ENCODE data around the gene HACD4. TPM values are rescaled to one million over a fixed set of nuclear protein-coding genes. Genes with fewer than 3 reads are reported as not detected.

HACD4 gene
- total RNA-seq, 1 donor, result 8.3 TPM

GRCh38 chr9:21015129-21015815 is 16.2 kb downstream of the HACD4 start:
- Histone ChIP-seq H3K36me3 (ENCODE audit: insufficient read depth, low read length) (no peaks in the 10 kb centered on the region), H3K9me3 (ENCODE audit: low read depth, low read length) (no peaks in the 10 kb centered on the region), H2AFZ (ENCODE audit: low read length) (no peak overlapping the region), H3K27ac (ENCODE audit: low read depth, low read length) (no peak overlapping the region), H3K4me1 (ENCODE audit: insufficient read depth, low read length) (peaks cover 9% of the 10 kb centered on the region), H3K27me3 (ENCODE audit: insufficient read depth, low read length) (no peaks in the 10 kb centered on the region), H4K20me1 (ENCODE audit: insufficient read depth, low read length) (no peaks in the 10 kb centered on the region), H3K4me3 (ENCODE audit: insufficient read depth, low read length) (no peak overlapping the region), H3K4me2 (ENCODE audit: insufficient read depth, low read length) (no peak overlapping the region), H3K79me2 (ENCODE audit: insufficient read depth, low read length) (no peaks in the 10 kb centered on the region)
- no peak for TF ChIP-seq CTCF (IDR thresholded peaks at IDR 0.05; ENCODE audit: extremely low read depth, low read depth, low read length)
- DNase-seq (ENCODE audit: insufficient read length, low spot score, missing footprints), result no peak

- no peak for TF ChIP-seq CTCF (IDR thresholded peaks at IDR 0.05; ENCODE audit: extremely low read depth, low read depth, low read length)
Measured at GRCh38 chr9:21002040-21002439, 29.4 kb downstream of the HACD4 start.

GRCh38 chr9:21001581-21001980 is 29.9 kb downstream of the HACD4 start:
- no peaks in the 10 kb centered on the region for H3K9me3 ChIP-seq (ENCODE audit: low read depth, low read length)
- H3K4me1 ChIP-seq (ENCODE audit: insufficient read depth, low read length), result no peaks in the 10 kb centered on the region
- H3K27ac ChIP-seq (ENCODE audit: low read depth, low read length), result no peak overlapping the region

More at GRCh38 chr9:21002040-21002439, 29.4 kb downstream of the HACD4 start:
- H3K4me3 ChIP-seq (ENCODE audit: insufficient read depth, low read length), result no peak overlapping the region
- H4K20me1 ChIP-seq (ENCODE audit: insufficient read depth, low read length), result no peaks in the 10 kb centered on the region
- H3K79me2 ChIP-seq (ENCODE audit: insufficient read depth, low read length), result no peaks in the 10 kb centered on the region
- H3K4me1 ChIP-seq (ENCODE audit: insufficient read depth, low read length), result no peaks in the 10 kb centered on the region
- H3K36me3 ChIP-seq (ENCODE audit: insufficient read depth, low read length), result peaks cover 9% of the 10 kb centered on the region
- H3K27me3 ChIP-seq (ENCODE audit: insufficient read depth, low read length), result no peaks in the 10 kb centered on the region
- H2AFZ ChIP-seq (ENCODE audit: low read length), result no peak overlapping the region
- no peak overlapping the region for H3K27ac ChIP-seq (ENCODE audit: low read depth, low read length)
- DNase-seq (ENCODE audit: insufficient read length, low spot score, missing footprints), result no peak
- H3K9me3 ChIP-seq (ENCODE audit: low read depth, low read length), result no peaks in the 10 kb centered on the region
- H3K4me2 ChIP-seq (ENCODE audit: insufficient read depth, low read length), result no peak overlapping the region

More at GRCh38 chr9:21001581-21001980, 29.9 kb downstream of the HACD4 start:
- Histone ChIP-seq H3K4me3 (ENCODE audit: insufficient read depth, low read length) (no peak overlapping the region), H3K79me2 (ENCODE audit: insufficient read depth, low read length) (no peaks in the 10 kb centered on the region), H3K27me3 (ENCODE audit: insufficient read depth, low read length) (no peaks in the 10 kb centered on the region), H3K4me2 (ENCODE audit: insufficient read depth, low read length) (no peak overlapping the region), H4K20me1 (ENCODE audit: insufficient read depth, low read length) (no peaks in the 10 kb centered on the region), H3K36me3 (ENCODE audit: insufficient read depth, low read length) (peaks cover 10% of the 10 kb centered on the region), H2AFZ (ENCODE audit: low read length) (no peak overlapping the region)
- no peak for DNase-seq (ENCODE audit: insufficient read length, low spot score, missing footprints)
- TF ChIP-seq CTCF (IDR thresholded peaks at IDR 0.05; ENCODE audit: extremely low read depth, low read depth, low read length), result no peak
